Memory B cell (primary cell): Measurements from ENCODE around the gene OR1D5.

Experiments used
- ATAC-seq: fragments of 150-1000 bp; cut with Tn5 transposase; 2 replicates; pipeline ENCODE4 v1.10.0; 2021; ENCODE audit warnings: low read depth, mild to moderate bottlenecking, moderate library complexity
- DNase-seq, 2 donors: peaks; one replicate each; pipeline ENCODE4 v3.0.0; 2022; ENCODE audit warnings: low spot score in 2 of 2
- H3K27ac Mint-ChIP-seq: one replicate; pipeline ENCODE4 v1.8.0; 2022; ENCODE audit warnings: mild to moderate bottlenecking, moderate library complexity, mixed read lengths
- H3K27me3 Mint-ChIP-seq: one replicate; pipeline ENCODE4 v1.8.0; 2022; ENCODE audit warnings: mixed read lengths
- H3K36me3 Mint-ChIP-seq: one replicate; pipeline ENCODE4 v1.8.0; 2022; ENCODE audit warnings: mild to moderate bottlenecking, mixed read lengths
- H3K4me1 Mint-ChIP-seq: one replicate; pipeline ENCODE4 v1.8.0; 2022; ENCODE audit warnings: mixed read lengths
- H3K4me3 Mint-ChIP-seq: one replicate; pipeline ENCODE4 v1.8.0; 2022; ENCODE audit warnings: mild to moderate bottlenecking, moderate library complexity, mixed read lengths
- H3K9me3 Mint-ChIP-seq: one replicate; pipeline ENCODE4 v1.8.0; 2022; ENCODE audit warnings: mixed read lengths

The OR1D5 gene

DNA sequence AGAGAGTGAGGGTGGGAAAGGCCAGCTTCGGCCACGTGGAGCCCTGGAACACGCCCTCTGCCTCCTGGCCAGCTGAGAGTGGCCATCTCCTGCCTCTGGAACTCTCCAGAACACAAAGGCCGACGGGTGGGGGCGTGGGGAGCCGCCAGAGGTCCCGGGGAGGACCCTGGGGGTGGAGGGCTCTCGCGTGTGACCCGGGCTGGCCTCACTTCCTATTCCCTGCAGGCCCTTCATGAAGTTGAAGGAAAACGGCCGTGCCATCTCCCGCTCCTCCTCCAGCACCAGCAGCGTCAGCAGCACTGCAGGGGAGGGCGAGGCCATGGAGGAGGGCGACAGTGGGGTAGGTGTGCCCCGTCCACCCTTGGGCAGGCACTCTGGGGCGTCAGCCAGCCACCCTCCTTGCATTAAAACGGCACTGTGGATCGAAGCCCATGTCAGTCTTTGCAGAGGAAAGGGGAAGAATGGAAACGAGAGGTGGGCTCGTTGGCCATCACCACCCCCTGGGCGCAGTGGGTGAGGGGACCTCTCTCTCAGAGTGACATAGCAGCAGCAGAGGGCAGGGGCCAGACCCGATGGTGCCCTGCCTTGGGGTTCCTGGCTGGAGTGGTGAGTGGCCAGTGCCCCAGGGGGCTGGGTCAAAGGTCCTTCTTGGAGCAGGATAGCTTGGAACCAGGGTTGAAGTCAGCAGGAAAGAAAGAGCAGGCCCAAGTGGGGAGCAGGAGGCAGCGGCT, 37.1 kb downstream of the OR1D5 start:
- no peaks in the 10 kb centered on the region for H3K27me3 Mint-ChIP-seq

DNA sequence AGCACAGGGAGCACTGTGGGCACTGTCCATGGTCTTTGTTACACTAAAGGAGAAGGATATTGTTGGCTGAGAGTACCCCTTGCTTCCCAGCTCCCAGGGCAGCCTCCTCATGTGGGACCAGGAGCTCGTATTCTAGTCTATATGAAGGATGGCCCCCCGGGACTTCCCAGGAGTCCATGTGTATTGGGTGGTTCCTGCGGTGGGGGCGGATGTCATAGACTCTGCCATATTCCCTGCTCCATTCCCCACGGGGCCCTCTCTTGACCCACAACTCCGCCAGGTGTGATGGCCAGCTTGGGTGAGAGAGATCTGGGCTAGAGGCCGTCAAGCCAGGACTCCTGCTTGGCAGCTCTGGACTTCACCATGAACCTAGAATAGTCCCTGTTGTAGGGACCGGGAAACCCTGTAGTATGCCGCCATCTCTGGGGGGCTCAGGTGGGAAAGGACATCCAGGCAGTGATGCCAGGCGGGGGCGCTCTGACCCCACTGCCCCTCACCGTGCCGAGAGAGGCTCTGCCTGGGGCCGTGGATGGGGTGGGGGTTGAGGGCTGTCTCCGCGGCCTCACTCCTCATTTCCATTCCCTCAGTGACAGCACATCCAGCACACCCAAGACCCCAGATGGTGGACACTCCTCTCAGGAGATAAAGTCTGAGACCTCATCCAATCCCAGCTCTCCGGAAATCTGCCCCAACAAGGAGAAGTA, 37.8 kb downstream of the OR1D5 start:
- H3K36me3 Mint-ChIP-seq, result peaks cover 59% of the 10 kb centered on the region
- peaks cover 3% of the 10 kb centered on the region for H3K4me1 Mint-ChIP-seq
- no peak overlapping the region for H3K4me3 Mint-ChIP-seq
- DNase-seq (no peak), ATAC-seq (no peak)
- H3K27ac Mint-ChIP-seq, result no peak overlapping the region
- H3K27me3 Mint-ChIP-seq, result no peaks in the 10 kb centered on the region
- peaks cover 15% of the 10 kb centered on the region for H3K9me3 Mint-ChIP-seq

More for the DNA sequence above, 37.1 kb downstream of the OR1D5 start:
- Mint-ChIP-seq H3K36me3 (peaks cover 56% of the 10 kb centered on the region), H3K4me3 (no peak overlapping the region), H3K4me1 (peaks cover 3% of the 10 kb centered on the region), H3K9me3 (peaks cover 15% of the 10 kb centered on the region), H3K27ac (no peak overlapping the region)
- no peak for ATAC-seq
- DNase-seq, result no peak

DNA sequence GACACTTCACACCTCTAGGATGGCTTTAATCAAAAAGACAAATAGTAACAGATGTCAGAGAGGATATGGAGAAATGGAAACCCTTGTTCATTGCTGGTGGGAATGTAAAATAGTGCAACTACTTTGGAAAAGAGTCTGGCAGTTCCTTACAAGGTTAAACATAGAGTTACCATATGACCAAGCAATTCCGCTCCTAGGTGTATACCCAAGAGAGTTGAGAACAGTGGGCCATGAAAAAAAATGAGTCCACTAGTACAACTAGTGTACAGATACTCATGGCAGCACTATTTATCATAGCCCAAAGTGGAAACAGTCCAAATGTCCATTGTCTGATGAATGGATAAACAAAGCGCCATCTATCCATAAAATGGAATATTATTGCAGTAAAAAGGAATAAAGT, 39.1 kb downstream of the OR1D5 start:
- Mint-ChIP-seq H3K27me3 (no peaks in the 10 kb centered on the region), H3K4me1 (peaks cover 3% of the 10 kb centered on the region), H3K9me3 (peaks cover 15% of the 10 kb centered on the region), H3K36me3 (peaks cover 57% of the 10 kb centered on the region), H3K4me3 (no peak overlapping the region), H3K27ac (no peak overlapping the region)
- no peak for DNase-seq
- ATAC-seq, result no peak

DNA sequence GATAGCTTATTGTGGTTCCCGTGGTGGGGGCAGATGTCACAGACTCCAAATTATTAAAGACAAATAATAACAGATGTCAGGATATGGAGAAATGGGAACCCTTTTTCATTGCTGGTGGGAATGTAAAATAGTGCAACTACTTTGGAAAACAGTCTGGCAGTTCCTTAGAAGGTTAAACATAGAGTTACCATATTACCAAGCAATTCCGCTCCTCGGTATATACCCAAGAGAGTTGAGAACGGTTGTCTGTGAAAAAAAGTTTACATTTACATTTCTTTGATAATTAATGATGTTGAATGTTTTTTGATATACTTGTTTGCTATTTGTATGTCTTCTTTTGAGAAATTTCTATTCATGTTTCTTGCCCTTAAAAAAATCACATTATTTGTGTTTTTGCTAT, 41.2 kb downstream of the OR1D5 start:
- Mint-ChIP-seq H3K4me1 (peaks cover 3% of the 10 kb centered on the region), H3K27me3 (no peaks in the 10 kb centered on the region), H3K27ac (no peak overlapping the region), H3K9me3 (peaks cover 15% of the 10 kb centered on the region), H3K36me3 (peaks cover 42% of the 10 kb centered on the region), H3K4me3 (no peak overlapping the region)
- ATAC-seq (no peak), DNase-seq (no peak)

DNA sequence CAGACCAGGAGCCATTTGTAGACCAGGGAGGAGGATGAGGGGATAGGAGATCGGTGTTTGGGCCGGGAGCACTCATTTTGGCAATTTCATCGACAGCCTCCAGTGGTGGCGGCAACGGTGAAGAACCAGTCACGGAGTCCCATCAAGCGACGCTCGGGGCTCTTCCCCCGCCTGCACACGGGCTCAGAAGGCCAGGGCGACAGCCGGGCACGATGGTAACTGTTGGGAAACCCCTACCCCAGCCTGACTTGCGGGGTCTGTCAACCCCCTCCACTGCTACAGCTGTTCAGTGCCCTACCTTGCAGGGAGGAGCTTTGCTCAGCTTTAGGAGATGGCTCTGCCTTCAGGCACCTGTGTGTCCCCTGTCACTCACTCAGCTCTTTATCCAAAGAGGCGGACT, 43.0 kb downstream of the OR1D5 start:
- no peak overlapping the region for H3K4me3 Mint-ChIP-seq
- peaks cover 3% of the 10 kb centered on the region for H3K4me1 Mint-ChIP-seq
- no peaks in the 10 kb centered on the region for H3K27me3 Mint-ChIP-seq
- H3K9me3 Mint-ChIP-seq, result peaks cover 15% of the 10 kb centered on the region
- no peak for DNase-seq
- H3K27ac Mint-ChIP-seq, result no peak overlapping the region
- no peak for ATAC-seq
- H3K36me3 Mint-ChIP-seq, result peaks cover 45% of the 10 kb centered on the region

DNA sequence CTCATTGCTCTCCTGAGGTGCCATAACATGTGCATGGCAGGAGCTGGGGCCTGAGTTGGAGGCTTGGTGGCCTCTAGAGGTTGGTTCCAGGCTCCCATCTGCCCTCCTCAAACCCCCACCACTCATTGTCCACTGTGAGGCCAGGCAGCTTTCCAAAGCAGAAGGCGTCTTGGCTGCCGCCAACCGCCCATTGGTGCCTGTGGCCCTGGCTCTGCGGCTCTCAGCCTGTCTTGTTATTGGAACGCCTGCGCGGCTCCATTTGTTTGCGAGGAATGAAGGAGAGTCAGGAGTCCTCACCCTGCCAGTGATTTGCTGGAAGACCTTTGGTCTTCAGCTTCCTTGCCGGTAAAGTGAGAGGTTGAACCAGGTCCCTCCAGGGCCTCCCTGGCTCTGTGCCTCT, 43.6 kb downstream of the OR1D5 start:
- no peak overlapping the region for H3K27ac Mint-ChIP-seq
- H3K36me3 Mint-ChIP-seq, result peaks cover 45% of the 10 kb centered on the region
- no peak overlapping the region for H3K4me3 Mint-ChIP-seq
- ATAC-seq, result no peak
- peaks cover 3% of the 10 kb centered on the region for H3K4me1 Mint-ChIP-seq
- H3K9me3 Mint-ChIP-seq, result peaks cover 15% of the 10 kb centered on the region
- no peaks in the 10 kb centered on the region for H3K27me3 Mint-ChIP-seq
- DNase-seq, result no peak

DNA sequence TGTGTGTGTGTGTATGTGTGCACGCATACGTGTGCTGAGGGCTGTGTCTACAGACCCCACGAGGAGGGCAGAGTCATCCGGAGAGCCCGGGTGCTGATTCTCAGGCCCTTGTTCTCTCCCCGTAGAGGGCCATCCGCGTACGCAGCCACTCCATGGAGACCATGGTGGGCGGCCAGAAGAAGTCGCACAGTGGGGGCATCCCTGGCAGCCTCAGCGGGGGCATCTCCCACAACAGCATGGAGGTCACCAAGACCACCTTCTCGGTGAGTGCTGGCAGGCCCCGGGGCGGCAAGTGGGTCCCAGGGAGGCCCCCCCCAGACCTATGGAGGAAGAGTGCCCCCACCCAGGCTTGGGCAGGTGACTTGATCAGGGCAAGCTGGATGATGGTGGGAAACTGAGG, 45.5 kb downstream of the OR1D5 start:
- Mint-ChIP-seq H3K4me1 (peaks cover under 1% of the 10 kb centered on the region), H3K9me3 (peaks cover 6% of the 10 kb centered on the region), H3K27me3 (no peaks in the 10 kb centered on the region), H3K27ac (no peak overlapping the region), H3K36me3 (peaks cover 39% of the 10 kb centered on the region), H3K4me3 (no peak overlapping the region)
- ATAC-seq (no peak), DNase-seq (no peak)

DNA sequence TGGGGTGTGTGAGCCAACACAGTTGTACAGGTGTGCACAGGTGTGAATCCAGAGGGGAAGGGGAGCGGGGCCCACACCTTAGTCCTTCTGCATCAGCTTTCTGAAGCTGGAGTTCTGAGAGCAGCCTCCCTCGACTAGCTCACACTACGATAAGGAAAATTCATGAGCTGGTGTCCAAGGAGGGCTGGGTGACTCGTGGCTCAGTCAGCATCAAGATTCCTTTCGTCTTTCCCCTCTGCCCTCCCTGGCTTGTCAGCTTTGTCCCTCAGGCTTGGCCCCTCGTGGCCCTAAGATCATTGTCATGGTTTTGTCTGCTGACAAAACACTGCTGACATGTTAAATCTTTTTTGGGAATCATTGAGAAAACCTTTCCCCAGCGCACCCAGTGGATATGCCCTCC, 47.5 kb downstream of the OR1D5 start:
- Mint-ChIP-seq H3K27me3 (no peaks in the 10 kb centered on the region), H3K9me3 (no peaks in the 10 kb centered on the region), H3K36me3 (peaks cover 22% of the 10 kb centered on the region), H3K4me1 (peaks cover 3% of the 10 kb centered on the region), H3K4me3 (no peak overlapping the region), H3K27ac (no peak overlapping the region)
- ATAC-seq, result no peak
- no peak for DNase-seq

DNA sequence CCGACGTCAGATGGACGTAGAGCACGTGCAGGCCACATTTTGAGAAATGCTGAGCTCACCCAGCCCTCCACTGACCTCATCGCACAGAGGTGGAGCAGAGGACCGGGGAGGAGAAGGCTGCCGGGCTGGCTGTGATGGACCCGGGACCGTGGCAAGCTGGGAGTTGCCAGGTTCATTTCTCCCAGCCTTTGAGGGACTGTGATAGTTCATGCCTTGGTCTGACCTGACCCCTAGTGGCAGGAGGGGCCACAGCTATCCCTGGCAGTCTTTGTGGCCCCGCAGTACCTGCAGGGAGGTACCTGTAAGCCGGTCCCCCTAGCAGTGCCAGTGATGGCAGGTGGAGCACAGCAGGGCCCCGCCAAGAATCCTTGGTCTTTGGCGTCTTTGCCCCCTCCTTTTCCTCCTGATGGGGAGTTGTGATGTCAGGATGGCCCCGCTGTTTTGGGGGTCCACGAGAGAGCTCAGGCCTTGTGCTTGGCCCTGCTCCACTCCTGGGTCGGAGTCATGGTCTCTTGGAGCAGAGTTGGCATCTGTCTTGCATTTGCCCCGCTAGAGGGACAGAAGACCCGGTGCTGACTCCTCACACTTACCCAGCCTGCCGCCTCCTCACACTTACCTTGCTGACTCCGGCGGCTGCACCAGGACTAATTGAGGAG, 50.4 kb downstream of the OR1D5 start:
- no peak overlapping the region for H3K4me3 Mint-ChIP-seq
- no peaks in the 10 kb centered on the region for H3K9me3 Mint-ChIP-seq
- peaks cover 4% of the 10 kb centered on the region for H3K4me1 Mint-ChIP-seq
- no peak overlapping the region for H3K27ac Mint-ChIP-seq
- H3K36me3 Mint-ChIP-seq, result peaks cover 26% of the 10 kb centered on the region
- ATAC-seq (peak; percentile 99), DNase-seq (peak; percentile 66 to 70)
- no peaks in the 10 kb centered on the region for H3K27me3 Mint-ChIP-seq
